ENCODE results near the gene TSC2. TPM values are rescaled to one million over a fixed set of nuclear protein-coding genes. Genes with fewer than 3 reads are reported as not detected.

Gene TSC2
- total and polyA plus RNA-seq, 2 of the 13 experiments (the other 11 are each of a cell fraction or from before 2014, with no cell fraction given): 19.6 to 40.4 TPM

- TF ChIP-seq GFI1 (CRISPR knock-in tag; IDR thresholded peaks at IDR 0.05; ENCODE audit: borderline replicate concordance) (no peak; the same call in 1 of the 2 replicates), NR2F2 (IDR thresholded peaks at IDR 0.05; ENCODE audit: borderline replicate concordance, low read depth) (no peak), ZC3H4 (CRISPR knock-in tag; IDR thresholded peaks at IDR 0.05; ENCODE audit: borderline replicate concordance) (no peak), ZNF414 (CRISPR knock-in tag; IDR thresholded peaks at IDR 0.05) (no peak), ADNP (CRISPR knock-in tag; IDR thresholded peaks at IDR 0.05) (no peak), FOXP1 (IDR thresholded peaks at IDR 0.05) (no peak), FOXP1 (CRISPR knock-in tag; IDR thresholded peaks at IDR 0.05) (no peak), ZNF879 (CRISPR knock-in tag; IDR thresholded peaks at IDR 0.05) (no peak), HDAC6 (IDR thresholded peaks at IDR 0.05; ENCODE audit: low read depth, low read length) (no peak), BATF2 (CRISPR knock-in tag; IDR thresholded peaks at IDR 0.05) (0 out of 2 replicates have a peak, but pooled peaks have one; percentile 51), KMT2A (CRISPR knock-in tag; IDR thresholded peaks at IDR 0.05) (no peak), CENPT (CRISPR knock-in tag; IDR thresholded peaks at IDR 0.05; ENCODE audit: low read depth) (no peak), RAD21 (CRISPR knock-in tag; IDR thresholded peaks at IDR 0.05) (peak; percentile 53), POLR2AphosphoS5 (IDR thresholded peaks at IDR 0.05; ENCODE audit: low read depth, low read length) (peak; percentile 29), DZIP1 (CRISPR knock-in tag; IDR thresholded peaks at IDR 0.05) (peak; percentile 81), ZNF546 (CRISPR knock-in tag; conservative IDR thresholded peaks at IDR 0.05) (0 out of 2 replicates have a peak, but pooled peaks have one; percentile 49), HNRNPL (IDR thresholded peaks at IDR 0.05; ENCODE audit: low read depth, low read length) (peak; percentile 74; the same call in 1 of the 2 replicates), ZBTB39 (CRISPR knock-in tag; IDR thresholded peaks at IDR 0.05) (no peak; the same call in 1 of the 2 replicates)
These were observed at the start of gene TSC2, which contains the start of gene NTHL1 (continued) for GRCh38 chr16:2047330-2048115.
